Fibroblast of villous mesenchyme (primary cell): ENCODE measurements around the gene TIAL1. TPM values are rescaled to one million over a fixed set of nuclear protein-coding genes. Genes with fewer than 3 reads are reported as not detected.
"Not testable (repeated sequence)": the region's sequence is repeated elsewhere in the genome, so short reads cannot be mapped to it uniquely, and the experiment has no call there.

Experiments
- DNase-seq: peaks from one replicate; pipeline ENCODE4 v3.0.0-alpha.2; 2010; ENCODE audit warnings: low read depth
- H3K4me3 ChIP-seq: 2 replicates; pipeline ENCODE4 v1.5.1; 2011; ENCODE audit warnings: low read depth, mild to moderate bottlenecking, low read length
- CTCF ChIP-seq: IDR thresholded peaks from 2 replicates; pipeline ENCODE4 v1.5.1; 2012; ENCODE audit warnings: low read depth, mild to moderate bottlenecking, low read length; ENCODE audit not compliant: insufficient read depth
- total RNA-seq: library from RNA; depleted of rRNA; stranded (reverse); fragments of >200 nt; gene quantifications from 2 replicates; pipeline ENCODE4 v1.2.3, GENCODE V29; 2012

Gene TIAL1
- total RNA-seq, 1 donor = 66.9 TPM

DNA sequence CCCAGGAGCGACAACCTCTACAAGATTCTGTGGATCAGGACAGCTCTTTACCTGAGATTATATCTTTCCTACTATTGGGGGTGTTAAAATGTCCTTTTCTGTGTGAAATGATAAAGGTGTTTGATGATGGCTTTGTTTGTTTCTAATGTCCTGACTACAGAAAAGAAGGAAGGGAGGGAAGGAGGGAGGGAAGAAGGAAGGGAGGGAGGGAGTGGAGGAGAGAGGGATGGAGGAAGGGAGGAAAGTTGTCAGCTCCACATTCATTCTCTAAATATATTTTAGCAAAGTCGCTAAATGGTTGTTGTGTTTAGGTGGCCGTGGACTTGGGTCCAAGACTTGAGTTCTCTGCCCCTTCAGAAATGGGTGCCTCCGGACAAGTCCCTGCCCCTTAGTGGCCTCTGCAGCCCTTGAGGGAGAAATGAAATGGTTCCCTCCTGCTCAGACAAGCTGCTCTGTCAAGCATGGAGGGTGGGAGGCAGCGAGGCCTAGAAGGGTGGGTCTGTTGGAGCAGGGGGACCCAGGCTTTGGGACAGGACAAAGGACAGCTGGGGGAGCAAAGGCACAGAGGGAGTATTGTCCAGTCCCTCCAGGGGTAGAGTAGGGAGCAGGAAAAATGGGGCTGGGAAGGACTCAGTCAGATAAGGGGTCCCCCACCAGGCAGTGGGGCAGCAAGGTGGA lies 58.7 kb downstream of the TIAL1 start:
- H3K4me3 ChIP-seq = no peak overlapping the region
- TF ChIP-seq CTCF = no peak
- DNase-seq = no peak

DNA sequence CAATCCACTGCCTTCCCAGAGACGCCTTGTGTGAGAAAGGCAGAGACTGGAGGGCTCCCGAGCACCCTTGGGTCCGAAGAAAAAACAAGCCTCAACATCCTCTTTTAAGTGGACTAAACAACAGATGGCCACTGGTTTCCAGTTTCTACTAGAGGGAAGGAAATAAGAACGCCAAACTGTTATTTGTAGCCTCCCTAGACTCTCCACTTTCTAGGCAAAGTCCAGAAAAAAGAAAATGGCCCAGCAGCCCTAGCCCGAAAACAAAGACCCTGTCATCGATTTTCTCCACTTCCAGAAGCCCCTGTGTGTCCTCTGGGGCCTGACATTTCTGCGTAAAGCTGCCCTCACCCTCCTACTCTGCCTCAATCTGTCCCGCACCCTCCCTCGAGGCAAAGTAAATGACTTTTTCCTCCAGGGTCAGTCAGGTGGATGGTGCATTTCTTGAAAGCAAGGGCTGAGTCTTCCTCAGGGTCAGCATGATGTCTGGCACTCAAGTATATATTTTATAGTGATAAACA lies 60.2 kb downstream of the TIAL1 start:
- no peak for DNase-seq
- no peak for TF ChIP-seq CTCF

DNA sequence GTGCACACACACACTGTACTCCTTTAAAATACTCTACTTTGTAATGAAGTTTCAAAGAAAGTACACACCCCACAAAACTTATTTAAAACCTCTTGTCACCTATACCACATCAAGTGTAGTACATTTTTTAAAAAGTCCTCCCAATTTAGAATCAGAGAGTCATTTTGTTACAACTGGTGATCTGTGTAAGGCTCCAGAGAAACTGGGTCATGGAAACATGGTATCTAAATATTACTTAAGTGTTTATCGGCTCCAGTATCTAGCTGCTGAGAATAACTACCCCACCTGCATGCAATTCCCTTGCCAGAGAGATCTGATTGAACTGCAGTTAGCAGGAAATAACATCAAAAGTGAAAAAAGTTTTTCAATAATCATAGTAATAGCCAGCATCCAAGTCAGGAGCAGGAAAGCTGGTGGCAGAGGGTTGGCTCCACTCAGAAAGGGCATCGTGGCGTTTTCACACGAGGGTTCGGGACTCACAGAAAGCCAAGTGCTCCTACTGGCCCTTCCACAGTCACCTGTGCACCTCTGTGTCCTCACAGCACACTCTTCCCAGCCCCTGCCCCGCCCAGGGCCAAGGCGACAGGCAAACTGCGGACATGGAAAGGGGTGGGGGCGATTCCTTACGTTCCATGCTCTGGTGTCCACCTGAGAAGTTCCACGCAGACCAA lies 60.8 kb downstream of the TIAL1 start:
- H3K4me3 ChIP-seq = no peak overlapping the region
- no peak for DNase-seq
- no peak for TF ChIP-seq CTCF

More for the DNA sequence above, 60.2 kb downstream of the TIAL1 start:
- H3K4me3 ChIP-seq = no peak overlapping the region

GRCh38 chr10:119535305-119535704 lies 61.5 kb downstream of the TIAL1 start:
- no peak for TF ChIP-seq CTCF
- DNase-seq = peak; percentile 47

DNA sequence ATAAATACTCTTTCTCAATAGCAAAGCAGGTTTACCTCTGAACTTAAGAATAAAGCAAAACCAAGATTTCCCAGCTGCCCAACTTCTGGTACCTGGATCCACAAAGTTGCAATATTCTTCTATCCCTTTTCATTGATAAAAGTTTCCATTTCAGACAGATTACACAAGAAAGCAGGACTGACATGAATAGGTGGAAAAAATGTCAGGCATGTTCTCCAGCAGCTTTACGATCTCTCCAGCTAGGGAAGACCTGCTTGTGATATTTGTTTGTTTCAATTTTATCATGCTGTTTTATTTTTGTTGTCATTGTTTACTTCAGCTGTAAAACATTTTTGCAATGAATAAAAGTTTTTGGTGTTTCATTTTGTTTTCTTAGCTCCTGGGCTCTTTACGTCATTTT lies 63.3 kb downstream of the TIAL1 start:
- no peak overlapping the region for H3K4me3 ChIP-seq
- peak; percentile 58 for DNase-seq
- TF ChIP-seq CTCF = no peak

More at GRCh38 chr10:119535305-119535704, 61.5 kb downstream of the TIAL1 start:
- no peak overlapping the region for H3K4me3 ChIP-seq

GRCh38 chr10:119532791-119533190 lies 64.0 kb downstream of the TIAL1 start:
- DNase-seq, H3K4me3 ChIP-seq: not testable (repeated sequence)

GRCh38 chr10:119532251-119532650 lies 64.5 kb downstream of the TIAL1 start:
- not testable (repeated sequence) for DNase-seq, H3K4me3 ChIP-seq

GRCh38 chr10:119531067-119531466 lies 65.7 kb downstream of the TIAL1 start:
- no peak overlapping the region for H3K4me3 ChIP-seq
- TF ChIP-seq CTCF = no peak
- peak; percentile 54 for DNase-seq

DNA sequence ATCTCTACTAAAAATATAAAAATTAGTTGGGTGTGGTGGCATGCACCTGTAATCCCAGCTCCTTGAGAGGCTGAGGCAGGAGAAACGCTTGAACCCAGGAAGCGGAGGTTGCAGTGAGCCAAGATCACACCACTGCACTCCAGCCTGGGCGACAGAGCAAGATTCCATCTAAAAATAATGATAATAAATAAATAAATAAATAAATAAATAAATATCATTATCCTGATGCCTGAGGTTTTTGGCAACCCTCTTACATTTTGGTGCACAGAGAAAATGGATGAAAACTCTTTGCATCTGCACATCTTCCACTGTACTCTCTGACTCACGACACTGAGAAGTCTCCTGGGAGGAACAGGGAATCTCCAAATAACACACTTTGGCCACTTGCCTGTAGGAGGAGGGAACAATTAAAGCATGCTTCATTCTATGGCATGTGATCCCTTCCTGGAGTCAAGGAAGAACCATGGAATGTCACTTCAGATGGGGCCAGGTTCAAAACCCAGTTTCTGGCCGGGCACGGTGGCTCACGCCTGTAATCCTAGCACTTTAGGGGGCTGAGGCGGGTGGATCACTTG lies 68.0 kb downstream of the TIAL1 start:
- H3K4me3 ChIP-seq = not testable (repeated sequence)

More for the DNA sequence above, 68.0 kb downstream of the TIAL1 start:
- peak; percentile 71 for DNase-seq
